PC-3 (cell line): ENCODE measurements around the gene PPP2R5E. TPM values are rescaled to one million over a fixed set of nuclear protein-coding genes. Genes with fewer than 3 reads are reported as not detected.
A peak's percentile ranks its signal among the peaks of the same experiment; 100 is the strongest.

Source experiments
- ATAC-seq: fragments of 200-7000 bp; cut with Tn5 transposase; 2 replicates; pipeline ENCODE4 v1.9.1; 2020; ENCODE audit warnings: mild to moderate bottlenecking, moderate library complexity
- BruUV-seq: library from RNA; stranded (reverse); fragments of 400-500 nt; replicated peaks from 2 replicates; lab custom pipeline; 2021; lab: Mats Ljungman, UMichigan
- CTCF ChIA-PET: fragments of 300-600 bp; sonication (Branson Sonifier 250); formaldehyde crosslinking; loops from one replicate; lab custom pipeline; 2022; ENCODE audit warnings: antibody characterized with exemption; lab: Charles Lee
- POLR2A ChIA-PET: fragments of 300-600 bp; sonication (Branson Sonifier 250); formaldehyde crosslinking; loops from one replicate; lab custom pipeline; 2022; ENCODE audit warnings: antibody characterized with exemption; ENCODE audit not compliant: unreplicated experiment; lab: Charles Lee
- DNase-seq: peaks from one replicate; pipeline ENCODE4 v3.0.0-alpha.2; 2015
- H2AFZ ChIP-seq: fragments of 300-600 bp; sonication (generic); 2 replicates; pipeline ENCODE4 v1.6.0; 2016; ENCODE audit warnings: antibody characterized with exemption, low read length
- H3F3A ChIP-seq: fragments of 300-600 bp; sonication (generic); one replicate; pipeline ENCODE4 v1.6.0; 2017; ENCODE audit warnings: antibody characterized with exemption, low read length, control low read depth, mild to moderate bottlenecking; ENCODE audit not compliant: unreplicated experiment
- H3K27ac ChIP-seq: fragments of 300-600 bp; sonication (generic); 2 replicates; pipeline ENCODE4 v1.5.1; 2016; ENCODE audit warnings: mild to moderate bottlenecking, low read length
- H3K27me3 ChIP-seq: fragments of 300-600 bp; sonication (generic); 2 replicates; pipeline ENCODE4 v1.6.1; 2016; ENCODE audit warnings: low read length, mixed read lengths
- H3K36me3 ChIP-seq: fragments of 300-600 bp; sonication (generic); 2 replicates; pipeline ENCODE4 v1.6.1; 2016; ENCODE audit warnings: low read depth, mixed run types, low read length, mixed read lengths
- H3K4me1 ChIP-seq: fragments of 300-600 bp; sonication (generic); 2 replicates; pipeline ENCODE4 v1.5.1; 2016; ENCODE audit warnings: low read length; ENCODE audit not compliant: insufficient read depth
- H3K4me2 ChIP-seq: fragments of 300-600 bp; sonication (generic); 2 replicates; pipeline ENCODE4 v1.6.0; 2016; ENCODE audit warnings: low read length
- H3K4me3 ChIP-seq: fragments of 300-600 bp; sonication (generic); 2 replicates; pipeline ENCODE4 v1.5.1; 2016; ENCODE audit warnings: mild to moderate bottlenecking, low read length, mixed read lengths
- H3K79me2 ChIP-seq: fragments of 300-600 bp; sonication (generic); 2 replicates; pipeline ENCODE4 v1.6.1; 2017; ENCODE audit warnings: low read length, mixed read lengths
- H3K9ac ChIP-seq: fragments of 300-600 bp; sonication (generic); 2 replicates; pipeline ENCODE4 v1.6.0; 2016; ENCODE audit warnings: mild to moderate bottlenecking, low read length
- H3K9me2 ChIP-seq: fragments of 300-600 bp; sonication (generic); replicated peaks from 2 replicates; pipeline ENCODE4 v1.6.1; 2016; ENCODE audit warnings: mixed run types, low read length, mixed read lengths
- H3K9me3 ChIP-seq: fragments of 300-600 bp; sonication (generic); 2 replicates; pipeline ENCODE4 v1.6.1; 2016; ENCODE audit warnings: low read length, mixed read lengths
- H4K20me1 ChIP-seq: fragments of 300-600 bp; sonication (generic); 2 replicates; pipeline ENCODE4 v1.6.1; 2016; ENCODE audit warnings: low read length, mixed read lengths
- EZH2 ChIP-seq: fragments of 300-600 bp; sonication (generic); IDR thresholded peaks from one replicate; pipeline ENCODE4 v1.6.1; 2017; ENCODE audit warnings: antibody characterized with exemption, mild to moderate bottlenecking, low read length; ENCODE audit not compliant: unreplicated experiment
- EZH2phosphoT487 ChIP-seq: fragments of 300-600 bp; sonication (generic); IDR thresholded peaks from 2 replicates; pipeline ENCODE4 v1.6.1; 2018; ENCODE audit warnings: mild to moderate bottlenecking, antibody characterized with exemption, low read length, borderline replicate concordance
- intact Hi-C: fragments of 100-400 bp; cut with micrococcal nuclease; formaldehyde crosslinking; loops from 2 replicates; pipeline ENCODE4 v1.9.0; 2023
- total RNA-seq: library from RNA; depleted of rRNA; stranded (reverse); fragments of >200 nt; gene quantifications from 2 replicates; pipeline ENCODE4 v1.2.3, GENCODE V29; 2014
- TF ChIP-seq, protein P1 (sequence below): fragments of 300-600 bp; sonication (generic); conservative IDR thresholded peaks from 2 replicates; pipeline ENCODE4 v1.5.1; 2017; ENCODE audit warnings: antibody characterized with exemption, low read depth, mild to moderate bottlenecking, low read length

PPP2R5E gene
- total RNA-seq, 1 experiment from 2014 or later = 17.2 TPM

GRCh38 chr14:63543826-63544406, 739 bp upstream of the PPP2R5E start:
- ChIA-PET CTCF (interaction anchor here (0.5 to 2.1 kb wide), 7 partner anchors 50 to 245 kb away, joined by 3 to 21 read pairs (median 3); partner anchors contain the start of gene WDR89), POLR2A (interaction anchor here (0.6 to 1.1 kb wide), 4 partner anchors 98 to 962 kb away, joined by 3 to 4 read pairs (median 3); partner anchors contain the start of gene WDR89)
- Histone ChIP-seq H3K9me2 (no peaks in the 10 kb centered on the region), H3K4me3 (peak overlapping the region; percentile 90), H3K4me1 (peaks cover 19% of the 10 kb centered on the region), H3K27ac (peak overlapping the region; percentile 22), H3K9me3 (no peaks in the 10 kb centered on the region), H3K4me2 (peak overlapping the region; percentile 97), H3F3A (no peaks in the 10 kb centered on the region), H2AFZ (peak overlapping the region; percentile 90), H3K27me3 (no peaks in the 10 kb centered on the region), H3K79me2 (peaks cover 47% of the 10 kb centered on the region), H4K20me1 (peaks cover 16% of the 10 kb centered on the region), H3K9ac (peak overlapping the region; percentile 93), H3K36me3 (peaks cover 9% of the 10 kb centered on the region; the same call in 1 of the 2 replicates)
- BruUV-seq = TSS peak; percentile 91
- intact Hi-C loops = loop anchor here (1.0 to 5.0 kb wide), 8 partner anchors 52 to 226 kb away; no protein-coding TSS in a partner anchor
- no peak for DNase-seq
- TF ChIP-seq, protein P1, sequence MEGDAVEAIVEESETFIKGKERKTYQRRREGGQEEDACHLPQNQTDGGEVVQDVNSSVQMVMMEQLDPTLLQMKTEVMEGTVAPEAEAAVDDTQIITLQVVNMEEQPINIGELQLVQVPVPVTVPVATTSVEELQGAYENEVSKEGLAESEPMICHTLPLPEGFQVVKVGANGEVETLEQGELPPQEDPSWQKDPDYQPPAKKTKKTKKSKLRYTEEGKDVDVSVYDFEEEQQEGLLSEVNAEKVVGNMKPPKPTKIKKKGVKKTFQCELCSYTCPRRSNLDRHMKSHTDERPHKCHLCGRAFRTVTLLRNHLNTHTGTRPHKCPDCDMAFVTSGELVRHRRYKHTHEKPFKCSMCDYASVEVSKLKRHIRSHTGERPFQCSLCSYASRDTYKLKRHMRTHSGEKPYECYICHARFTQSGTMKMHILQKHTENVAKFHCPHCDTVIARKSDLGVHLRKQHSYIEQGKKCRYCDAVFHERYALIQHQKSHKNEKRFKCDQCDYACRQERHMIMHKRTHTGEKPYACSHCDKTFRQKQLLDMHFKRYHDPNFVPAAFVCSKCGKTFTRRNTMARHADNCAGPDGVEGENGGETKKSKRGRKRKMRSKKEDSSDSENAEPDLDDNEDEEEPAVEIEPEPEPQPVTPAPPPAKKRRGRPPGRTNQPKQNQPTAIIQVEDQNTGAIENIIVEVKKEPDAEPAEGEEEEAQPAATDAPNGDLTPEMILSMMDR = no peak
- TF ChIP-seq EZH2 (no peak), EZH2phosphoT487 (no peak)
- ATAC-seq = peak; percentile 4; the same call in 1 of the 2 replicates

DNA sequence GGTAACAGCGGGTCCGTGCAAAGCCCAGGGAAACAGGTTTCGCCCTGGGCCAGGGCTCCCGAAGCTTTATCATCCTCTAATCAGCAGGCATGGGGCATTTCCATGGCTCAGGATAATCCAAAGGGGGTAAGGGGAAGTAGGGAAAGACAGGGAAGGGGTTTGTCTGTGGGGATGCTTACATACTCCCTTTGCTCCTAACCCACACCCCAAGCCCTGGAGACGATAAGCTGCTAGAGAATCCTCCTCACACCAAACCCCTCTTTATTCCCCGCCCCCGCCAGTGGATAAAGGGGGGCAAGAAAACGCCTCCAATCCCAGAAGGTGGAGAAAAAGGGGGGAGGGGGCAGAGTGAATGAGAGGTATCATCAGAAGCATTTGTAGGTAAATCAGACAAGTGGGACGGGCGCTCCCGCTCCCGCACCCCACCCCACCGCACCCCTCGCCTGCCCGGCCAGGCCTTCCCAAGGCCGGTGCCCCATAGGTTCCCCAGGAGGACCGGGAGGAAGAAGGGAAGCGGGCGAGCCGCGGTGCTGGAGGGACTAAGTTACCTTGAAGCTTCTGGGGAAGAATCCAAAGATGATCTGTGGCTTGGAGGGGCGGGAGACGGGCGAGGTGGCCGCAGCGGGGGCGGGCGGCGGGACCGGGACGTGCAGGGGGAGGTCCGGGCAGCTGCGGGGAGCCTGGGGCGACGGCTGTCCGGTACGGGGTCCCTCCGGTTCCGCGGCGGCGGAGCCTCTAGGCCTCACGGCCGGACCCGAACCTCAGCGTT, 762 bp downstream of the PPP2R5E start:
- Histone ChIP-seq H3K9me2 (no peaks in the 10 kb centered on the region), H3K9me3 (no peaks in the 10 kb centered on the region), H3K4me2 (peak overlapping the region; percentile 91), H2AFZ (peak overlapping the region; percentile 86), H4K20me1 (peaks cover 16% of the 10 kb centered on the region), H3K9ac (peak overlapping the region; percentile 93), H3K79me2 (peaks cover 53% of the 10 kb centered on the region), H3F3A (no peaks in the 10 kb centered on the region), H3K36me3 (peaks cover 17% of the 10 kb centered on the region; the same call in 1 of the 2 replicates), H3K4me1 (peaks cover 19% of the 10 kb centered on the region), H3K27me3 (no peaks in the 10 kb centered on the region), H3K4me3 (peak overlapping the region; percentile 90), H3K27ac (peak overlapping the region; percentile 61)
- POLR2A ChIA-PET = no interaction called here
- ATAC-seq = peak; percentile 14
- no TSS peak for BruUV-seq
- intact Hi-C loops = loop anchor here (2.0 to 5.0 kb wide), 3 partner anchors 70 to 100 kb away; no protein-coding TSS in a partner anchor
- CTCF ChIA-PET = interaction anchor here (0.6 to 1.8 kb wide), 2 partner anchors 49 to 324 kb away, joined by 3 to 12 read pairs; no protein-coding TSS in a partner anchor
- DNase-seq = peak; percentile 15
- TF ChIP-seq, protein P1 = no peak
- no peak for TF ChIP-seq EZH2
- TF ChIP-seq EZH2phosphoT487 = no peak
